ENCODE measurements around the gene ABCB6. TPM values are rescaled to one million over a fixed set of nuclear protein-coding genes. Genes with fewer than 3 reads are reported as not detected.

ABCB6 gene
- polyA plus RNA-seq, 1 donor (not counting 4 experiments of a cell fraction or from before 2014, with no cell fraction given) = 10.5 TPM

DNA sequence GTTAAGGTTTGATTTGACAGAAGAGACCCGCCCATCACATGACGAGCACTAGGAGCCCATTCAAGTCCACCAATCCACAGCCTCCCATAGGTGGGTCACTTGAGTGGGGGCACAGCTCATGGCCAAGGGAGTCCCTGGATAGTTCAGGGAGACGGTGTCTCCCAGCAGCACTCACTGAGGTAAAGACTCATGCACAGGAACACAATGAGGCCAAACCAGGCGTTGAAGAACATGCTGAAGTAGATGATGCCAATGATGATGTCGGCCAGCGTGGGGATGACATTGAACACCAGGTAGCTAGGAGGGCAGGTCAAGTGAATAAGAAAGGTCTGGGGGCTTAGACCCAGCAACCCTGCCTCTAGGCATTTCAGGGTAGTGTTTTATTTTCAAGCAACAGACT lies 4.0 kb downstream of the ABCB6 start:
- Histone ChIP-seq H4K20me1 (ENCODE audit: control insufficient read depth, extremely low read depth, insufficient read depth, low read length) (no peaks in the 10 kb centered on the region), H3K9me1 (ENCODE audit: control insufficient read depth, extremely low read depth, insufficient read depth, low read length) (no peaks in the 10 kb centered on the region), H3K4me1 (ENCODE audit: control insufficient read depth, extremely low read depth, insufficient read depth, low read length) (peaks cover 18% of the 10 kb centered on the region), H2AFZ (ENCODE audit: control insufficient read depth, low read length) (no peak overlapping the region), H3K27ac (ENCODE audit: control insufficient read depth, insufficient read depth, low read length) (no peak overlapping the region), H3K9me3 (ENCODE audit: control insufficient read depth, low read depth, low read length) (no peaks in the 10 kb centered on the region), H3K27me3 (ENCODE audit: control insufficient read depth, extremely low read depth, insufficient read depth, low read length) (no peaks in the 10 kb centered on the region), H3K4me3 (ENCODE audit: control insufficient read depth in 2 of 3, extremely low read depth in 1 of 3, insufficient read depth in 2 of 3, low read depth in 1 of 3, low read length in 3 of 3) (no peak overlapping the region), H3K79me2 (ENCODE audit: control insufficient read depth, insufficient read depth, low read length) (no peaks in the 10 kb centered on the region), H3K9ac (ENCODE audit: control insufficient read depth, extremely low read depth, insufficient read depth, low read length) (no peak overlapping the region), H3K4me2 (ENCODE audit: control insufficient read depth, extremely low read depth, insufficient read depth, low read depth, low read length) (no peak overlapping the region), H3K36me3 (ENCODE audit: control insufficient read depth in 2 of 2, extremely low read depth in 1 of 2, insufficient read depth in 2 of 2, low read length in 2 of 2) (peaks cover 11 to 25% of the 10 kb centered on the region in 2 experiments)
- DNase-seq (ENCODE audit: low read depth, low spot score) (no peak), FAIRE-seq (no peak)
- TF ChIP-seq, protein P1, sequence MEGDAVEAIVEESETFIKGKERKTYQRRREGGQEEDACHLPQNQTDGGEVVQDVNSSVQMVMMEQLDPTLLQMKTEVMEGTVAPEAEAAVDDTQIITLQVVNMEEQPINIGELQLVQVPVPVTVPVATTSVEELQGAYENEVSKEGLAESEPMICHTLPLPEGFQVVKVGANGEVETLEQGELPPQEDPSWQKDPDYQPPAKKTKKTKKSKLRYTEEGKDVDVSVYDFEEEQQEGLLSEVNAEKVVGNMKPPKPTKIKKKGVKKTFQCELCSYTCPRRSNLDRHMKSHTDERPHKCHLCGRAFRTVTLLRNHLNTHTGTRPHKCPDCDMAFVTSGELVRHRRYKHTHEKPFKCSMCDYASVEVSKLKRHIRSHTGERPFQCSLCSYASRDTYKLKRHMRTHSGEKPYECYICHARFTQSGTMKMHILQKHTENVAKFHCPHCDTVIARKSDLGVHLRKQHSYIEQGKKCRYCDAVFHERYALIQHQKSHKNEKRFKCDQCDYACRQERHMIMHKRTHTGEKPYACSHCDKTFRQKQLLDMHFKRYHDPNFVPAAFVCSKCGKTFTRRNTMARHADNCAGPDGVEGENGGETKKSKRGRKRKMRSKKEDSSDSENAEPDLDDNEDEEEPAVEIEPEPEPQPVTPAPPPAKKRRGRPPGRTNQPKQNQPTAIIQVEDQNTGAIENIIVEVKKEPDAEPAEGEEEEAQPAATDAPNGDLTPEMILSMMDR (optimal IDR thresholded peaks at IDR 0.05 in 1 of 3, IDR thresholded peaks at IDR 0.05 in 1 of 3, conservative IDR thresholded peaks at IDR 0.05 in 1 of 3; ENCODE audit: extremely low read depth in 1 of 3, insufficient read depth in 2 of 3, low read length in 3 of 3) = no peak
- TF ChIP-seq EZH2 (IDR thresholded peaks at IDR 0.05; ENCODE audit: low read length) = no peak
- dilution Hi-C loops (cut with MboI; ENCODE audit: extremely low pct_ligation_motif_present, low sequenced_read_pairs) = no loop called here

DNA sequence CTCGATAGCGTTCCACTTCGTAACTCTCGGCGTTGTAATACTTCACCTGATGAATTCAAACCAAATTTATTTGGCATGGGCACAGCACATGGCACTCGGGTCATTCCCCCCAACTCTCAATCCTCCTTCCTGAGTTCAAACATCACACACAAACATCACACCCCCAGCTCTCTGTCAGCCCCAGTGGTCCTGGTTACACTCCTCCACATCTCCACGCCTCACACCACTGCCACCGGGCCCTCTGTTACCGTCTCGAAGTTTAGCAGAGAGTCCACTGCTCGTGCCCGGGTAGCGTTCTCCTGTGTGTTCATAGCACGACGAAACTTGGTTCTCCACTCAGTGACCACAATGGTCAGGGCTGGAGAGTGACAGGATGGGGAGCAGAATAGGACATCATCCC lies 4.6 kb downstream of the ABCB6 start:
- Histone ChIP-seq H3K9me3 (ENCODE audit: control insufficient read depth, low read depth, low read length) (no peaks in the 10 kb centered on the region), H3K9me1 (ENCODE audit: control insufficient read depth, extremely low read depth, insufficient read depth, low read length) (no peaks in the 10 kb centered on the region), H3K27me3 (ENCODE audit: control insufficient read depth, extremely low read depth, insufficient read depth, low read length) (no peaks in the 10 kb centered on the region), H3K4me1 (ENCODE audit: control insufficient read depth, extremely low read depth, insufficient read depth, low read length) (peaks cover 18% of the 10 kb centered on the region), H3K4me2 (ENCODE audit: control insufficient read depth, extremely low read depth, insufficient read depth, low read depth, low read length) (no peak overlapping the region), H3K79me2 (ENCODE audit: control insufficient read depth, insufficient read depth, low read length) (no peaks in the 10 kb centered on the region), H3K36me3 (ENCODE audit: control insufficient read depth in 2 of 2, extremely low read depth in 1 of 2, insufficient read depth in 2 of 2, low read length in 2 of 2) (peaks cover 12 to 27% of the 10 kb centered on the region in 2 experiments), H3K9ac (ENCODE audit: control insufficient read depth, extremely low read depth, insufficient read depth, low read length) (no peak overlapping the region), H2AFZ (ENCODE audit: control insufficient read depth, low read length) (no peak overlapping the region), H3K27ac (ENCODE audit: control insufficient read depth, insufficient read depth, low read length) (no peak overlapping the region), H4K20me1 (ENCODE audit: control insufficient read depth, extremely low read depth, insufficient read depth, low read length) (no peaks in the 10 kb centered on the region), H3K4me3 (ENCODE audit: control insufficient read depth in 2 of 3, extremely low read depth in 1 of 3, insufficient read depth in 2 of 3, low read depth in 1 of 3, low read length in 3 of 3) (no peak overlapping the region)
- FAIRE-seq (no peak), DNase-seq (ENCODE audit: low read depth, low spot score) (no peak)
- dilution Hi-C loops (cut with MboI; ENCODE audit: extremely low pct_ligation_motif_present, low sequenced_read_pairs) = no loop called here
- TF ChIP-seq, protein P1 (optimal IDR thresholded peaks at IDR 0.05 in 1 of 3, IDR thresholded peaks at IDR 0.05 in 1 of 3, conservative IDR thresholded peaks at IDR 0.05 in 1 of 3; ENCODE audit: extremely low read depth in 1 of 3, insufficient read depth in 2 of 3, low read length in 3 of 3) = no peak
- no peak for TF ChIP-seq EZH2 (IDR thresholded peaks at IDR 0.05; ENCODE audit: low read length)
